ENCODE data around the gene PLCB3. TPM values are rescaled to one million over a fixed set of nuclear protein-coding genes. Genes with fewer than 3 reads are reported as not detected.

PLCB3 gene
- total and polyA plus RNA-seq, 2 of the 13 experiments (the other 11 are each of a cell fraction or from before 2014, with no cell fraction given), result 7.5 to 13.8 TPM

- TF ChIP-seq ZNF562 (CRISPR knock-in tag; IDR thresholded peaks at IDR 0.05; ENCODE audit: borderline replicate concordance) (no peak), NFYC (CRISPR knock-in tag; IDR thresholded peaks at IDR 0.05) (peak; percentile 86), HNF1A (IDR thresholded peaks at IDR 0.05; ENCODE audit: low read depth) (no peak), HNF1A (CRISPR knock-in tag; IDR thresholded peaks at IDR 0.05; ENCODE audit: borderline replicate concordance) (no peak; the same call in 1 of the 2 replicates), ZNF225 (CRISPR knock-in tag; IDR thresholded peaks at IDR 0.05) (no peak), HMGA1 (CRISPR knock-in tag; conservative IDR thresholded peaks at IDR 0.05) (no peak), GTF3A (CRISPR knock-in tag; conservative IDR thresholded peaks at IDR 0.05) (0 out of 2 replicates have a peak, but pooled peaks have one; percentile 12), ZNF850 (CRISPR knock-in tag; conservative IDR thresholded peaks at IDR 0.05) (0 out of 2 replicates have a peak, but pooled peaks have one; percentile 43), ZNF766 (CRISPR knock-in tag; IDR thresholded peaks at IDR 0.05; ENCODE audit: borderline replicate concordance) (peak; percentile 64), ZNF329 (CRISPR knock-in tag; IDR thresholded peaks at IDR 0.05; ENCODE audit: low read depth) (0 out of 2 replicates have a peak, but pooled peaks have one; percentile 28), PHF8 (CRISPR knock-in tag; IDR thresholded peaks at IDR 0.05) (peak; percentile 65; the same call in 1 of the 2 replicates), ZNF101 (CRISPR knock-in tag; IDR thresholded peaks at IDR 0.05; ENCODE audit: borderline replicate concordance, low read depth) (no peak), ZNF619 (CRISPR knock-in tag; IDR thresholded peaks at IDR 0.05) (no peak), ZNF672 (CRISPR knock-in tag; IDR thresholded peaks at IDR 0.05) (no peak), ELF3 (CRISPR knock-in tag; IDR thresholded peaks at IDR 0.05) (peak; percentile 57; the same call in 1 of the 2 replicates), GLI4 (CRISPR knock-in tag; IDR thresholded peaks at IDR 0.05; ENCODE audit: borderline replicate concordance) (peak; percentile 68; the same call in 1 of the 2 replicates), ESRRA (CRISPR knock-in tag; IDR thresholded peaks at IDR 0.05; ENCODE audit: low read depth) (no peak), SOX13 (IDR thresholded peaks at IDR 0.05) (no peak), SOX13 (CRISPR knock-in tag; conservative IDR thresholded peaks at IDR 0.05 in 1 of 2, IDR thresholded peaks at IDR 0.05 in 1 of 2) (no peak), RBAK (CRISPR knock-in tag; IDR thresholded peaks at IDR 0.05) (no peak), ZNF639 (CRISPR knock-in tag; conservative IDR thresholded peaks at IDR 0.05) (peak; percentile 73), HDAC2 (CRISPR knock-in tag; IDR thresholded peaks at IDR 0.05) (peak; percentile 60; the same call in 1 of the 2 replicates), CREM (IDR thresholded peaks at IDR 0.05) (peak; percentile 85), CREM (CRISPR knock-in tag; IDR thresholded peaks at IDR 0.05) (peak; percentile 66; the same call in 1 of the 2 replicates), KDM5B (CRISPR knock-in tag; IDR thresholded peaks at IDR 0.05; ENCODE audit: borderline replicate concordance) (peak; percentile 48; the same call in 1 of the 2 replicates), CENPBD1 (CRISPR knock-in tag; IDR thresholded peaks at IDR 0.05; ENCODE audit: borderline replicate concordance, low read depth) (peak; percentile 68; the same call in 1 of the 2 replicates)
Measured at GRCh38 chr11:64240435-64241240, 10.7 kb upstream of the PLCB3 start, which contains the start of gene FKBP2 (continued).
